K562 (cell line): Measurements from ENCODE around the gene ZNF500. TPM values are rescaled to one million over a fixed set of nuclear protein-coding genes. Genes with fewer than 3 reads are reported as not detected.
A peak's percentile ranks its signal among the peaks of the same experiment; 100 is the strongest.

Experiments
- ASH1L ChIP-seq: fragments of 450-650 bp; IDR thresholded peaks from 2 replicates; pipeline ENCODE4 v1.6.1; 2018; ENCODE audit warnings: borderline replicate concordance, mild to moderate bottlenecking, low read depth; ENCODE audit not compliant: partially characterized antibody
- BRCA1 ChIP-seq, 2 experiments: fragments of 450-650 bp in 1 of 2; sonication (generic) in 1 of 2; formaldehyde crosslinking in 1 of 2; IDR thresholded peaks; 2 replicates each; pipeline versions ENCODE4 v1.5.0 to v1.6.1; 2017 to 2020; ENCODE audit warnings: mild to moderate bottlenecking in 1 of 2, missing genetic modification reagents in 1 of 2
- GABPB2 ChIP-seq: fragments of 250-450 bp; sonication (Bioruptor Pico); conservative IDR thresholded peaks from 2 replicates; pipeline ENCODE4 v1.5.1; 2021; ENCODE audit warnings: mild to moderate bottlenecking
- GATAD2B ChIP-seq: fragments of 450-650 bp; IDR thresholded peaks from 2 replicates; pipeline ENCODE4 v1.6.1; 2017; ENCODE audit warnings: mild to moderate bottlenecking, borderline replicate concordance
- HEY1 ChIP-seq: fragments of 250-450 bp; sonication (Bioruptor Pico); IDR thresholded peaks from 2 replicates; pipeline ENCODE4 v1.5.0; 2020; ENCODE audit warnings: mild to moderate bottlenecking, moderate library complexity, borderline replicate concordance
- IRF2 ChIP-seq: sonication (generic); formaldehyde crosslinking; IDR thresholded peaks from 2 replicates; pipeline ENCODE4 v1.8.1; 2022; ENCODE audit warnings: mild to moderate bottlenecking, missing genetic modification reagents
- LARP7 ChIP-seq: fragments of 450-650 bp; IDR thresholded peaks from 2 replicates; pipeline ENCODE4 v1.6.1; 2016
- NCOA1 ChIP-seq: fragments of 450-650 bp; IDR thresholded peaks from 2 replicates; pipeline ENCODE4 v1.6.1; 2016; ENCODE audit warnings: low read depth
- NR4A1 ChIP-seq, 2 experiments: fragments of 250-450 bp in 1 of 2; fragments of 450-650 bp in 1 of 2; sonication (Bioruptor Pico) in 1 of 2; IDR thresholded peaks; 2 replicates each; pipeline versions ENCODE4 v1.4.0 to v1.6.1; 2016 to 2020; ENCODE audit warnings: mild to moderate bottlenecking in 2 of 2, missing compliant biosample characterization in 1 of 2, missing genetic modification characterization in 1 of 2, moderate library complexity in 1 of 2
- PCBP2 ChIP-seq: fragments of 200-400 bp; formaldehyde crosslinking; IDR thresholded peaks from 2 replicates; pipeline ENCODE4 v1.6.1; 2018; ENCODE audit warnings: low read length, low read depth, mild to moderate bottlenecking, moderate library complexity; ENCODE audit not compliant: poor library complexity, severe bottlenecking
- PML ChIP-seq: IDR thresholded peaks from 2 replicates; pipeline ENCODE4 v1.6.1; 2012; ENCODE audit warnings: low read length, inconsistent platforms
- SETDB1 ChIP-seq: IDR thresholded peaks from one replicate; pipeline ENCODE4 v1.6.1; 2012; ENCODE audit warnings: low read length, control low read depth, inconsistent platforms
- SMAD2 ChIP-seq: fragments of 150-350 bp; IDR thresholded peaks from 2 replicates; pipeline ENCODE4 v1.6.1; 2014; ENCODE audit warnings: low read depth, mild to moderate bottlenecking, low read length
- SNRNP70 ChIP-seq: fragments of 200-400 bp; formaldehyde crosslinking; optimal IDR thresholded peaks from 2 replicates; pipeline ENCODE3; 2017; ENCODE audit warnings: low read depth, low read length
- SP2 ChIP-seq: IDR thresholded peaks from 2 replicates; pipeline ENCODE4 v1.6.1; 2011; ENCODE audit warnings: mild to moderate bottlenecking, low read depth, low read length, moderate library complexity; ENCODE audit not compliant: poor library complexity, severe bottlenecking; ENCODE audit errors: extremely low read depth
- SPI1 ChIP-seq: IDR thresholded peaks from 2 replicates; pipeline ENCODE4 v1.6.1; 2011; ENCODE audit warnings: low read depth, low read length, control low read depth, borderline replicate concordance
- SUPT5H ChIP-seq: fragments of 450-650 bp; IDR thresholded peaks from 2 replicates; pipeline ENCODE4 v1.6.1; 2016
- TBP ChIP-seq: optimal IDR thresholded peaks from 2 replicates; pipeline ENCODE3; 2011; ENCODE audit warnings: low read depth, low read length, improper control_type of control experiment
- TGIF2 ChIP-seq: sonication (generic); formaldehyde crosslinking; IDR thresholded peaks from 2 replicates; pipeline ENCODE4 v1.8.1; 2022; ENCODE audit warnings: mild to moderate bottlenecking, missing genetic modification reagents, moderate library complexity
- TRIM24 ChIP-seq, 2 experiments: fragments of 450-650 bp; IDR thresholded peaks; 2 replicates each; pipeline ENCODE4 v1.6.1; 2016
- ZNF184 ChIP-seq: sonication (generic); formaldehyde crosslinking; IDR thresholded peaks from 2 replicates; pipeline ENCODE4 v1.5.0; 2020; ENCODE audit warnings: missing genetic modification reagents
- ZNF263 ChIP-seq: sonication (generic); formaldehyde crosslinking; IDR thresholded peaks from 2 replicates; pipeline ENCODE4 v1.8.0; 2022; ENCODE audit warnings: mild to moderate bottlenecking, missing genetic modification reagents, borderline replicate concordance
- ZNF445 ChIP-seq: fragments of 250-450 bp; sonication (Bioruptor Pico); IDR thresholded peaks from 2 replicates; pipeline ENCODE4 v1.4.0; 2020; ENCODE audit warnings: low read depth, mild to moderate bottlenecking, moderate library complexity
- ZNF76 ChIP-seq: fragments of 250-450 bp; sonication (Bioruptor Pico); IDR thresholded peaks from 2 replicates; pipeline ENCODE4 v1.4.0; 2020; ENCODE audit warnings: mild to moderate bottlenecking, moderate library complexity, borderline replicate concordance
- polyA plus RNA-seq, 8 experiments: library from polyadenylated mRNA; depleted of rRNA in 4 of 8; stranded (reverse) in 5 of 8; unstranded in 3 of 8; fragments of >200 nt; fragmentation: Nextera tagmentation in 2 of 8; fragmentation: Illumina TruSeq in 1 of 8; extraction: Ambion mirVana in 2 of 8; extraction: Trizol in 1 of 8; gene quantifications; 2 replicates each; pipeline versions ENCODE4 v1.2.1 to v1.2.3, GENCODE V29; 2011 to 2014; ENCODE audit warnings: inconsistent platforms in 1 of 8, missing spikeins in 1 of 8
- total RNA-seq, 7 experiments: library from RNA; depleted of rRNA in 6 of 7; stranded (reverse); fragments of >200 nt in 6 of 7; fragmentation: Illumina TruSeq in 2 of 7; extraction: Trizol in 2 of 7; gene quantifications; 2 replicates each; pipeline versions ENCODE4 v1.2.1 to v1.2.3, GENCODE V29; 2011 to 2021; ENCODE audit warnings: low replicate concordance in 1 of 7
- TF ChIP-seq, protein P1 (sequence below): sonication (generic); formaldehyde crosslinking; IDR thresholded peaks from 2 replicates; pipeline ENCODE4 v1.4.0; 2020; ENCODE audit warnings: mild to moderate bottlenecking, missing genetic modification reagents
- TF ChIP-seq, protein P2 (sequence below): fragments of 250-450 bp; sonication (Bioruptor Pico); IDR thresholded peaks from 2 replicates; pipeline ENCODE4 v1.8.0; 2022; ENCODE audit warnings: inconsistent platforms, mild to moderate bottlenecking, moderate library complexity, borderline replicate concordance

The ZNF500 gene
- total and polyA plus RNA-seq, 9 of the 15 experiments (the other 6 are each of a cell fraction or from before 2014, with no cell fraction given), result 0.80 to 20.8 (median 5.3) TPM

DNA sequence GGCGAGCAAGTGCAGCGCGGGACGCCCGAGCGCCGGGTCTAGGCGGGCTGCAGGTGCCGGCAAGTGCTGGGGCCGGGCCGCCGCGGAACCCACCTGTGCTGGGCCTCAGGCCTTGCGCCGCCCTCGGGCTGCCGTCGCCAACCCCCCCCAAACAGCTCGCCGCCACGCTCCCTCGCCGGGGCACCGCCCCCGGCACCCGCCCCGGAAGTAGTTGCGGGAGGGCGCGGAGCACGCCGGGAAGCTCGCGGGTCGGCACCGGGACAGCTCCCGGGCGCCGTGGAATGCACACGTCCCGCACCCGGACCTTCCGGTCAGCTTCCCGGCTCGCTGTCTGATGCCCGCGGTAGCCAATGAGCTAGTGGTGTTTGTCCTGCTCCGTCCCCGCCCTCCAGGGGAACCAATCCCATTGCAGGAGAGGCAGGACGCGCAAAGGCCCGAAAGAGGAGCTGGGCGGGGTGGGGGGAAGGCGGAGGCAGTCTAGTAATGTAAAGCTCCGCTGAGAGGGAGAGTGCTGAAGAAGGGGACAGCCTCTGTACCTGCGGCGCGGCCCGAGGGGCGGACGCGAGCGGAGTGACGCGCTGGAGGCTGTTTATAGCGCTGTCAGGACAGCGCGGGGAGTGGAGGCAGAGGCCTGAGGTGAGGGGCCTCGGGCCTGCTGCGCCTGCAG, 32.8 kb downstream of the ZNF500 start, which contains the start of the genes ANKS3 and DNAAF8 (continued):
- TF ChIP-seq TGIF2 (CRISPR knock-in tag), result no peak; the same call in 1 of the 2 replicates
- no peak for TF ChIP-seq TRIM24 (IDR thresholded peaks at IDR 0.05)
- TF ChIP-seq, protein P1, sequence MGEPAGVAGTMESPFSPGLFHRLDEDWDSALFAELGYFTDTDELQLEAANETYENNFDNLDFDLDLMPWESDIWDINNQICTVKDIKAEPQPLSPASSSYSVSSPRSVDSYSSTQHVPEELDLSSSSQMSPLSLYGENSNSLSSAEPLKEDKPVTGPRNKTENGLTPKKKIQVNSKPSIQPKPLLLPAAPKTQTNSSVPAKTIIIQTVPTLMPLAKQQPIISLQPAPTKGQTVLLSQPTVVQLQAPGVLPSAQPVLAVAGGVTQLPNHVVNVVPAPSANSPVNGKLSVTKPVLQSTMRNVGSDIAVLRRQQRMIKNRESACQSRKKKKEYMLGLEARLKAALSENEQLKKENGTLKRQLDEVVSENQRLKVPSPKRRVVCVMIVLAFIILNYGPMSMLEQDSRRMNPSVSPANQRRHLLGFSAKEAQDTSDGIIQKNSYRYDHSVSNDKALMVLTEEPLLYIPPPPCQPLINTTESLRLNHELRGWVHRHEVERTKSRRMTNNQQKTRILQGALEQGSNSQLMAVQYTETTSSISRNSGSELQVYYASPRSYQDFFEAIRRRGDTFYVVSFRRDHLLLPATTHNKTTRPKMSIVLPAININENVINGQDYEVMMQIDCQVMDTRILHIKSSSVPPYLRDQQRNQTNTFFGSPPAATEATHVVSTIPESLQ, result 0 out of 2 replicates have a peak, but pooled peaks have one; percentile 48
- no peak for TF ChIP-seq SETDB1
- peak; percentile 67 for TF ChIP-seq SP2
- TF ChIP-seq LARP7, result no peak
- TF ChIP-seq ZNF76 (CRISPR knock-in tag), result no peak
- TF ChIP-seq BRCA1 (IDR thresholded peaks at IDR 0.05), result no peak
- TF ChIP-seq BRCA1 (CRISPR knock-in tag; IDR thresholded peaks at IDR 0.05), result no peak
- 0 out of 2 replicates have a peak, but pooled peaks have one; percentile 11 for TF ChIP-seq ZNF263 (CRISPR knock-in tag)
- no peak for TF ChIP-seq GATAD2B
- TF ChIP-seq NR4A1 (CRISPR knock-in tag; IDR thresholded peaks at IDR 0.05), result no peak
- no peak for TF ChIP-seq NR4A1 (tag; IDR thresholded peaks at IDR 0.05)
- TF ChIP-seq SNRNP70, result no peak
- TF ChIP-seq GABPB2 (CRISPR knock-in tag), result no peak
- TF ChIP-seq SPI1, result no peak
- TF ChIP-seq, protein P2, sequence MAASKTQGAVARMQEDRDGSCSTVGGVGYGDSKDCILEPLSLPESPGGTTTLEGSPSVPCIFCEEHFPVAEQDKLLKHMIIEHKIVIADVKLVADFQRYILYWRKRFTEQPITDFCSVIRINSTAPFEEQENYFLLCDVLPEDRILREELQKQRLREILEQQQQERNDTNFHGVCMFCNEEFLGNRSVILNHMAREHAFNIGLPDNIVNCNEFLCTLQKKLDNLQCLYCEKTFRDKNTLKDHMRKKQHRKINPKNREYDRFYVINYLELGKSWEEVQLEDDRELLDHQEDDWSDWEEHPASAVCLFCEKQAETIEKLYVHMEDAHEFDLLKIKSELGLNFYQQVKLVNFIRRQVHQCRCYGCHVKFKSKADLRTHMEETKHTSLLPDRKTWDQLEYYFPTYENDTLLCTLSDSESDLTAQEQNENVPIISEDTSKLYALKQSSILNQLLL (CRISPR knock-in tag), result no peak
- no peak for TF ChIP-seq ZNF445 (CRISPR knock-in tag)
- TF ChIP-seq SMAD2, result no peak
- TF ChIP-seq SUPT5H, result no peak; the same call in 1 of the 2 replicates
- peak; percentile 24; the same call in 1 of the 2 replicates for TF ChIP-seq NCOA1
- no peak for TF ChIP-seq PML
- TF ChIP-seq HEY1 (CRISPR knock-in tag), result no peak
- no peak for TF ChIP-seq IRF2 (CRISPR knock-in tag)
- no peak for TF ChIP-seq ZNF184 (CRISPR knock-in tag)
- TF ChIP-seq PCBP2, result no peak
- peak; percentile 76 for TF ChIP-seq ASH1L
- TF ChIP-seq TBP, result peak; percentile 24
